ENCODE results near the gene SP100. TPM values are rescaled to one million over a fixed set of nuclear protein-coding genes. Genes with fewer than 3 reads are reported as not detected.
A peak's percentile ranks its signal among the peaks of the same experiment; 100 is the strongest.
"Not testable (repeated sequence)": the region's sequence is repeated elsewhere in the genome, so short reads cannot be mapped to it uniquely, and the experiment has no call there.

Gene SP100
- total RNA-seq, 1 donor from 2014 or later = 38.5 TPM

- no peak for ATAC-seq
These were observed 55.1 kb downstream of the SP100 start for GRCh38 chr2:230471074-230471473.

GRCh38 chr2:230472621-230473018, 56.6 kb downstream of the SP100 start:
- peak; percentile 81 for ATAC-seq

- ATAC-seq = peak; percentile 42
These were observed 57.4 kb downstream of the SP100 start for GRCh38 chr2:230473378-230473777.

GRCh38 chr2:230475143-230475542, 59.1 kb downstream of the SP100 start:
- no peak for ATAC-seq

GRCh38 chr2:230485801-230486341, 69.9 kb downstream of the SP100 start:
- no peak for ATAC-seq

- not testable (repeated sequence) for ATAC-seq
These were observed 75.2 kb downstream of the SP100 start for GRCh38 chr2:230491219-230491618.

GRCh38 chr2:230492107-230492506, 76.1 kb downstream of the SP100 start:
- ATAC-seq = no peak

GRCh38 chr2:230494980-230495379, 79.0 kb downstream of the SP100 start:
- ATAC-seq = no peak

- no peak for ATAC-seq
These were observed 80.9 kb downstream of the SP100 start for GRCh38 chr2:230496891-230497290.

- no peak for ATAC-seq
These were observed 82.6 kb downstream of the SP100 start for GRCh38 chr2:230498506-230499107.

- ATAC-seq = no peak
These were observed 86.6 kb downstream of the SP100 start for GRCh38 chr2:230502593-230502992.

- no peak for ATAC-seq
These were observed 87.8 kb downstream of the SP100 start for GRCh38 chr2:230503798-230504197.

GRCh38 chr2:230505162-230505561, 89.2 kb downstream of the SP100 start:
- ATAC-seq = no peak

- ATAC-seq = no peak
These were observed 97.2 kb downstream of the SP100 start for GRCh38 chr2:230512955-230513748.

GRCh38 chr2:230520061-230520874, 104.3 kb downstream of the SP100 start:
- ATAC-seq = no peak

GRCh38 chr2:230520875-230521155, 104.8 kb downstream of the SP100 start:
- ATAC-seq = peak; percentile 87

- no peak for ATAC-seq
These were observed 105.4 kb downstream of the SP100 start for GRCh38 chr2:230521386-230521785.

GRCh38 chr2:230525682-230526081, 109.7 kb downstream of the SP100 start:
- no peak for ATAC-seq

- no peak for ATAC-seq
These were observed 121.6 kb downstream of the SP100 start for GRCh38 chr2:230537531-230537976.

GRCh38 chr2:230540332-230540731, 124.3 kb downstream of the SP100 start:
- no peak for ATAC-seq

- ATAC-seq = no peak
These were observed 126.0 kb downstream of the SP100 start for GRCh38 chr2:230541934-230542380.

GRCh38 chr2:230542751-230543150, 126.8 kb downstream of the SP100 start:
- ATAC-seq = no peak

GRCh38 chr2:230552181-230552580, 136.2 kb downstream of the SP100 start:
- no peak for ATAC-seq

Measured in esophagus mucosa (tissue), 1 donor.